HG03432 (cell line): ENCODE measurements around the gene P2RY12.

ENCODE experiments used
- ATAC-seq: cut with Tn5 transposase; IDR thresholded peaks from one replicate; pipeline ENCODE4 v1.9.1; 2021; ENCODE audit warnings: mild to moderate bottlenecking, moderate library complexity; ENCODE audit not compliant: unreplicated experiment

P2RY12 gene

GRCh38 chr3:151309566-151309965 is 75.0 kb downstream of the P2RY12 start:
- no peak for ATAC-seq

GRCh38 chr3:151307583-151308488 is 76.7 kb downstream of the P2RY12 start:
- ATAC-seq, result no peak

GRCh38 chr3:151307131-151307530 is 77.4 kb downstream of the P2RY12 start:
- ATAC-seq, result no peak

DNA sequence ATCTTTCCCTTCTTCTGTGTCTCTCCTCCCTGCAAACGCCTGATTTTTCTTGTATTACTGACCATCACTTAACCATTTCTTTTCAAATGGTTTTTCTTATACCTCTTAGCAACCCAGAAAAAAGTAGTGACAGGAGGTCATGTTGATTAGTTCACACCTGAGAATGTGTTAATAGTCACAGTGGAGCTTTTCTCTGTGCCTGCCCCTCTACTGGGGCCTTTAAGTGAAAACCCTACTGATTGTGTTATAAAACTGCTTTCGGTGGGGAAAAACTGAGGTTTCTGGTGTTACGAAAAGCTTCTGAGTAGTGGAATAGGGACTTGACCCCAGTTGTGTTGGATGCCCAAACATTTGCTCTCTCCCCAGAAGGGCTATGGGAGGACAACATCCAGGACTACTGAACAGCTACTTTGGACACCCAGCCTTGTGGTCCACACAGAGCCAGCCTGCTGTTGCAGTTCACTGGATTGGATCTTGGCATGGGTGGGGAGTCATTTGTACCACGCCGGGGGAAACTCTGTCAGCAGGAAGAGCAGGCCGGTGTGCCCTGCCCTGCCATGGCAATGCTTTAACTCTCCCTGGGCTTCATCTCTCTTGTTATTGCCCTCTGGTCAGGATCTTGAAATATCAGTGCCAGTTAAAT is 78.3 kb downstream of the P2RY12 start:
- ATAC-seq, result no peak

DNA sequence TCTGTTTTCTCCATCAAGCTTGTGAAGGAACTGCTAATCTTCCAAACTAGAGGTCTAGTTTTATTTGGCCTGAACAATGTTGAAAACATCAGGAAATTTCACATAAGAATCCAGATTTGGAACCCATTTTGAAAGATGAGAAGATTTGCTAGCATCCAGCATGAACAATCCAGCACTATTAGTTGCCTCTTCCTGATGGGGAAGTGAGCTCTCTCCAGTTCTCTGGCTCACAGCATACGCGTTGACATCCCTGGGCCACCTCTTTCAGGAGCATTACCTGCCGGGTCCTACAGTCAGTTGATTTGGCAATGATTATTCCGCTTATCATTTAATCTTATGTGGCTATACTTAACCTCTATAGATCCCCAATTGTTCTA is 78.8 kb downstream of the P2RY12 start:
- no peak for ATAC-seq

DNA sequence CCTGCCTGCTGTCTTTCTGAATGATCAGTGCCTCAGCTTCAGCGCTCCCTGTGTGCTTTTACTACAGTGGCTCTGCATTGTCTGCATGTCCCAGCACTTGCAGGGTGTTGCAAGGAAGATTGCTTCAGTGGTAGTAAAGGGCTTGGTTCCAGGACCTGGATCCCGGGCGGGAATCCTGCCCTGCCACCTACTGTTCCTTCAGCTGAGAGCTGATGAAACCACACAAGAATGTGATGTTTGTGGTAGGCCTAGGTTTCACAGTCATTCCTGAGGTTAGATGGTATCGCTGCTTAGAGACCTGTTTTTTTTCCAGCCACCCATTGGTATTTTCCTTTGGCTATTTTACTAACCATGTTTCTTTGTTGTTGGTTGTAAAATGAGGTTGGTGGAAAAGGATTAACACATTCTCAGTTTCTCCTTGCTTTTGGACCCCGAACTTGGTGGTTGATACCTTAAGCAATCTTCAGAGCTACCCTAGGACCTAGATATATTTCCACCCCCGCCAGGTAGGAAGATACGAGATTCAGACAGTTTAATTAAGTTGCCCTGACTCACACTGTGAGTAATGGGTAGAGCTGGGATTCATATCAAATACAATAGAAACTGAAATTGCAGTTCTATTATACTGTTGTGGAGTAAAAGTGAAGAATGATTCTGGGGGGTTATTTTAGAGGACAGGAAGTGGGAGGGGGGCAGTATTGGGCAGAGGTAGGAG is 79.3 kb downstream of the P2RY12 start:
- ATAC-seq, result no peak

DNA sequence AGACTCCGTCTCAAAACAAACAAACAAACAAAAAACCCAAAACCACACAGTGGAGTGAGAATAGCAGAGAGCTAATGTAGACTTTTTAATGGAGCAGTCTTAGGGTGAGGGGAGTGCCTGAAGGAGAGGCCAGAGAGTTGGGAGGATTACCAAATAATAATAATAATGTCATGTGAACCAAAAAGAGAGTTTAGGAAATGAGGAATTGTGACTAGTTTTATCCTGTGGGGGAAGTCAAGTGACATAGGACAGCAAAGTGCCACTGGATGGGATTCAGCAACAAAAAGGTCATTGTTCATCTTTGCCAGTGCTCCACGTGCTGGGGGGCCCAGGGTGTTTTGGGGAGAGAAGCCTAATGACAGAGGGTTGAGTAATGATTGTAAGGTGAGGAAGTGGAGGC is 80.8 kb downstream of the P2RY12 start:
- no peak for ATAC-seq

DNA sequence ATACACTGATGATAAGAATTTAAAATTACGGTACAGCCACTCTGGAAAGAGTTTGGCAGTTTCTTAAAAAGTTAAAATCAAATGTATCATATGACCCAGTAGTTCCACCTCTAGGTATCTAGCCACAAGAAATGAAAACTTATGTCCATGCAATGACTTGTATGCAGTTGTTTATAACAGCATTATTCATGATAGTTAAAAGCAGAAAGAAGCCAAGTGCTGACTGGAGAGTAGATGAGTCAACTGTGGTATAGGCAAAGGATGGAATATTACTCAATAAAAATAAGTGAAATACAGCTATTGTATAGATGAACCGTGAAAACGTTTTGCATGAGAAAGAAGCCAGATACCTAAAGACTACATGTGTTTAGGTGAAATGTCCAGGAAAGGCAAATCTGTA is 82.8 kb downstream of the P2RY12 start:
- no peak for ATAC-seq

DNA sequence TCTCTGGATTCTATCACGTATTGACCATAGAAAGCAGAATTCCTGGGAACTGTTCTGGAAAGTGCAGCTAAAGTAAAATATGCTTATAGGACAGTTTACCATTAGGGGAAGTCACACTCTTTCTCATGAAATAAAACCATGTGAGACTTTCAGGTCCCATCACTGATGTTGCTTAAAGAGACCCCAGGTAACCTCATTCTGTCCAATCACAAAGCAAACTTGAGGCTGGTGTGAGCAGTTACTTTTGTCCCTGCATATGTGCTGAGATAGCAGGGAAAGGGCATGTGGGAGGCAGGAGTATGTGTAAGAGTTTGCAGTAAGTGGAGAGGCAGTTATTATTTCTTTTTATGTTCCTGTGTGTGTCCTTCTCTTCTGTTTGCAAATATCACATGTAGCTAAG is 84.0 kb downstream of the P2RY12 start:
- ATAC-seq, result no peak

- no peak for ATAC-seq
These were observed 85.5 kb downstream of the P2RY12 start for GRCh38 chr3:151299006-151299405.

DNA sequence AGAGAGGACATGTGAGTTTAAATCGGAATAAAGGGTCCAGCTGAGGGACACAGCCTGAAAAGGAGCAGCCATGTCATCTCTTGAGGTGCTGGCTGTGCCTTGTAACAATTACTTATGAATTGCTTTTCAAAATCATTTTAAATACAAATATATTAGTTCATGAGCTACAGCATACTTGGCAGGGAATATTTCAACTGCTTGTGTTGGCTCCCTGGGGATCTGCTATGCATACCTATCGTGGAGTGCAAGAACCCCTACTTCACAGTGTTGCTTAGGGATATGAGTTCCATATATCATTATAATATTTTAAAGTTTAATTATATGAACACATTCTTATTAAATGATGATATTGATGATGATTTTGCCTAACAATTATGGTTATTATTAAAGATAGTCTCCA is 87.1 kb downstream of the P2RY12 start:
- no peak for ATAC-seq

GRCh38 chr3:151296226-151296625 is 88.3 kb downstream of the P2RY12 start:
- no peak for ATAC-seq

DNA sequence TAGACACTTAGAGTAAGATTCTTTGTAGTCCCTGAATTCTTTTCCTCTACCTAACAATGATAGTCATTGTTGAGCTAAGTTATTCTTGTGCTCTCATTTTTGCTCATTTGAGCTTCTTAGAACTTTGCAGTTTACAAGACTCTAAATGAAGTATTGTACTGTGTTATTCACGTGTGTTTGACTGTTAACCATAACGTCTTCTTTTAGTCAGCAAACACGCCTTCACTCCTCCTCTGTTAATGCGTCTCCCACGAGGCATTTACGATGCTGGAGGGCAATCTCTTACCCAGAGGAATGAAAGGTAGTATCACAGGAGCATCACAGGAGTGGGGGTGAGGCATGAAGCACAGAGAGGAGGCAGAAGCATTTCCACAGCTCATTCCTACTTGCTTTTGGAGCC is 91.4 kb downstream of the P2RY12 start:
- ATAC-seq, result no peak

DNA sequence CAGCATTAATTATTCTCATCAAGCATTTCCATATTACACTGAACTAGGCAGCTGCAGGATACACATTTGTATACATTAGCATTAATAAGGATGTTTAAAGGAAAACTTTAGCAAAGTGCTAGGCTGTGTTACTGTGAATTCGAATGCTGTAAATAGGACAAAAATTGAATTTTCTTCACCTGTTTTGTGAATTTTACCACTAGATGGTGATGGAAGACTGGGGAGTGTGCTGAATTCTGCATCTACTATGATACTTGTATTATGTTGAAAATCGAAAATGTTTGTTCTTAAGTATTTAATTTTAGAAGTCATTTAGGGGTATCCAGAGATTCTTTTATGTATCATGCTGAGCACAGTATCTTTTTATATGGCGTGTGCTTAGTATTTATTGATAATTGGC is 93.9 kb downstream of the P2RY12 start:
- no peak for ATAC-seq

GRCh38 chr3:151289445-151289844 is 95.1 kb downstream of the P2RY12 start:
- no peak for ATAC-seq
